Measurements from ENCODE around the gene SPACA4.

The SPACA4 gene

DNA sequence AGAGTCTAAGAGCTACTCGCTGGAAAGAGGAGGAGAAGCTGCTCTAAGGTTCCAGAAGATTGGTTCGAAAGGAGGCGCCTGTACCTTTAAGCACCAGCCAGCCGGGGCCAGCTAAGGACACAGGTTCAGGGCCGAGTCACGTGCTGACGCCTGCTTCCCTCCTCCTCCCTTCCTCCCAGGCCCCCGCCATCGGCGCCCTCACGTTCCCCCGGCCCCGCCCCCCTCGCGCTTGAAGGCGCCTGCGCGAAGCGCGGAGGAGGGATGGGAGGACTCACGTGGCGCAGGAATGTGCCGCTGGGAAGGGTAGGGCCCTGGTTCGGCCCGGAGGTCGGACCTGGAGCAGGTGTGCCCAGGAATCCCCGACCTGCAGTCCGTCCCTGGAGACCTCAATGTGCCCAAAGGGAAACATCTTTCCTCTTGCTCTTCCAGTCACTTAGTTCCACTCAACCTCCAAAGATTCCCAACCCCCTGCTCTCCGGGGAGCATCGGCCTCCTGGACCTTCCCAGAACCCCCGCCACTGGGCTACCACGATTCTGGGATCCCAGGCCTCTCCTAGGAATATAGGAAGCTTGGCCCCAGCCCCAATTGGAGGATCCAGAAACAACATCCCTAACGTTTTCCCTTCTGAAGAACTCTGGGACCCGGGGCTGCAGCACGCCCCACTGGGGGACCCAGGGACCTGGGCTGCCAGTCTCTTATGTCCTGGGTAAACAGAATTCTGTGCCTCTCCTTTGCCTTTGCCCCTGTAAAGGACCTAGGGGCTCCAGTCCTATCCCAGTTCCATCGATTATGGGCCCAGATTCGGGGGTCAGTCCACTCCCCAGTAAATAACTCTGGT, 28.1 kb downstream of the SPACA4 start:
- peak; percentile 89 to 94 for DNase-seq (ENCODE audit: low read depth in 2 of 2)

DNA sequence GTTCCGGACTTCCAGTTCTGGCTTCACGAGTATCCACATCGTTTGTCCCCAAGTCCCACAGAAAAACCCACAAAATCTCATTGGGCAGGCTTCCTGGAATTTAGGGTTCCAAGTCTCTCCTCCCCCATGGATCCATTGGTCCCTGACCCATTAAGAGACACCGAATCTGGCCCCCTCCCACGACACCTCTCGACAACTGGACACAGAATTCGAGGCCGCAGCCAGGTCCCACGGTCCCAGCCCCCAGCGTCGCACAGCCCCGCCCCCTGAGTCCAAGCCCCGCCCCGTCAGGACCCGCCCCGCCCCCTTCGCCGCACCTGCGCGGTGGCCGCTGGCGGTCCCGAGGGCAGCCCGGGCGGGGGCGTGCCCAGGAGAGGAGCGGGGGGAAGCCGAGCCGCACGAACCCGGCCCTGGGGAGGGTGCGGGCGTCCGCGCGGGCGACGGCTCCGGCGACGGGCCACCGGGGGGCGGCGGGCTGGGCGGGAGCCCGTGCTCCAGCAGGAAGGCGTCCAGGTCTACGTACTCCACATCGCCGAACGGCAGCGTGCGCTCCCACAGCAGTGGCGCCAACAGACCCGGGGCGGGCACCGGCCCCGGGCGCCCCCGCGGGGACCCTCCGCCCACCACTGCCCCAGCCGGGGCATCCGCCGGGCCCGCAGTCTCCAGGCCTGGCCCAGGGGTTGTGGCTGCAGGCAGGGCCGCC, 28.9 kb downstream of the SPACA4 start:
- DNase-seq (ENCODE audit: low read depth in 2 of 2) = peak; percentile 63 to 64

DNA sequence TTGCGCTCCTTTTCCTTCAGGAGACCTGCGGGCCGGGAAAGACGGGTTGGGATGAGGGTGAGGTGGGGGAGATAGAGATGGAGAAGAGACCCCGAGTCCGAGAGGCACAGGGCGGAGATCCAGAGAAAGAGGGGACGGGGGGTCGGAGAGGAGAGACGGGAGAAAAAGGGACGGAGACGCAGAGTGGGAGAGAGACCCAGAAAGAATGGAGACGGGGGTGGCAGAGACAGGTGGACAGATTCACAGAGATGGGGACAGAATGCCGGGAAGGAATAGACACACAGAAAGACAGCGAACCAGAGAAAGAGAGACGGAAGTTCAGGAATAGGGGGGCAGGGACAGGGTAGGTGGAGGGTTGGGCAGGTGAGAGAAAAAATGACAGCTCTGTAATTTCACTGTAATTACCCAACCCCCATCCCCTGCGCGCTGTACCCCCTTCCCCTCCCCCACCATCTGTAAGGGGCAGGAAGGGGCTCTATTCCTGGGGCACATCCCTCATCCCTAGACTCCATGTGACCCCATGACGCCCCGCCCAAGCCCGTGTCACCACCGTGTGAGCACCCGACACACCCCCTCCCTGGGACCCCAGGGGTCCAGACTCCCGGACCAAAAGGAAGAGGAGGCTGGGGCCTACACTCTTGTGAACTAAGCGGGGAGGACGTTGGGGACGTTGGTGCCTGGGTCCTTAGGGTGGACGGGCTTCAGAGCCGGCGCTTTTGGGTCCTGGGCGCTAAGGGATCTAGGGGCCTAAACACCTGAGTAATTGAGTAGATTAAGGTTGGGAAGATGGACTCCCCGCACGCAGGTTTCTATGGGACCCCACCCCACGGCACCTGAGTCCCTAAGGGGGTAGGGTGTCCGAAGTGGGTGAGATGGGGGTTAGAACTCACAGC, 29.7 kb downstream of the SPACA4 start:
- DNase-seq (ENCODE audit: low read depth in 2 of 2) = no peak

DNA sequence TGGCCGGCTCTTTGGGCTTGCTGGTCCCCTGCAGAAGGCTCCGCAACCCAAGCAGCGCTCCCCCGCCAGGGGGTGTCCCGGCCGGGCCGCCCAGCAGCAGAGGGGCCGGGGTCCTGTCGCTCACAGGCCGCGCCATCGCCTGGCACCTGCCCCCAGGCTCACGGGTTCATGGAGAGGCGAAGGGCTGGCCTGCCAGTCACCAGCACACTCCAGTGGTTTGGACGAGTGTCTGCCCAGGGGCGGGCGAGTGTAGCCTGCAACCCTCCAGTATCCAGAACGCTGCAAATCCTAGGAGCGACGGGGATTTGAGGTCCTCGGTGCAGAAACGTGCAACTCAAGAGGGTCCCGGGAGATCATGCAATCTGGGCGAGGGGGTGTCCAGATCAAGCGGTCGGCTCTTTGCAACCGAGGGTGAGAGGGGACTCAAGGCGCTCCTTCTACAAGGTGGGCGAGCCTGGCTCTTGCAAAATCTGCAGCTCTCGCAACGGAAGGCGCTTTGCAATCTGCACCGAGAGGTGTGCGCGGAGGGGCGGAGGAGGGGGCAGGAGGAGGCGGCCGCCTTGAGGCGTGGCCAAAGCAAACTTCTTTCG, 30.4 kb downstream of the SPACA4 start, which contains the start of gene DBP:
Gene DBP (minus strand): TSS at position 521 of the 590 bp plus-strand sequence. CDS start 385 bp downstream, at position 136.
- no peak for DNase-seq (ENCODE audit: low read depth in 2 of 2)

DNA sequence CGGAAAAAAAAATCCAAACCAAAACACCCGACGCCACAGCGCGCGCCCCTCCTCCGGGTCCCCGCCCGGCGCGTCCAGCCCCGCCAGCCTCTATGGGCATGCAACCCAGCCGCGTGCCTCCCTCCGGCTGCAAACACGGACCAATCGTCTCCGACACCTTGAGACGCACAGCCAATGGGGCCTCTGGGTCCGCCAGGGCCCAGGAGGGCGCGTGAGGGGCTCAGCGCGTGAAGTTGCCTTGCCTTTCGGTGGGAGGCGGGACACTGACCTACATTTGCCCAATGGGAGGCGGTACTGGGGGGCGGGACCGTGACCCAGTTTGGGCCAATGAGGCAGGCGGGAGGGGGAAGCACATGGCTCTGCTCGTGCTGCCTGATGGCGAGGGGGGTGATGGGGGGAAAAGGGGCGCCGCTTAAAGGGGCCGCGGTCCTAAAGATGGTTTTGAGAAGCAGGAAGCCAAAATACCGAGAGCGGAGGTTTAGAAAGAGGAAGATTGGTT, 31.0 kb downstream of the SPACA4 start:
- DNase-seq (ENCODE audit: low read depth in 2 of 2) = peak; percentile 97 to 98

DNA sequence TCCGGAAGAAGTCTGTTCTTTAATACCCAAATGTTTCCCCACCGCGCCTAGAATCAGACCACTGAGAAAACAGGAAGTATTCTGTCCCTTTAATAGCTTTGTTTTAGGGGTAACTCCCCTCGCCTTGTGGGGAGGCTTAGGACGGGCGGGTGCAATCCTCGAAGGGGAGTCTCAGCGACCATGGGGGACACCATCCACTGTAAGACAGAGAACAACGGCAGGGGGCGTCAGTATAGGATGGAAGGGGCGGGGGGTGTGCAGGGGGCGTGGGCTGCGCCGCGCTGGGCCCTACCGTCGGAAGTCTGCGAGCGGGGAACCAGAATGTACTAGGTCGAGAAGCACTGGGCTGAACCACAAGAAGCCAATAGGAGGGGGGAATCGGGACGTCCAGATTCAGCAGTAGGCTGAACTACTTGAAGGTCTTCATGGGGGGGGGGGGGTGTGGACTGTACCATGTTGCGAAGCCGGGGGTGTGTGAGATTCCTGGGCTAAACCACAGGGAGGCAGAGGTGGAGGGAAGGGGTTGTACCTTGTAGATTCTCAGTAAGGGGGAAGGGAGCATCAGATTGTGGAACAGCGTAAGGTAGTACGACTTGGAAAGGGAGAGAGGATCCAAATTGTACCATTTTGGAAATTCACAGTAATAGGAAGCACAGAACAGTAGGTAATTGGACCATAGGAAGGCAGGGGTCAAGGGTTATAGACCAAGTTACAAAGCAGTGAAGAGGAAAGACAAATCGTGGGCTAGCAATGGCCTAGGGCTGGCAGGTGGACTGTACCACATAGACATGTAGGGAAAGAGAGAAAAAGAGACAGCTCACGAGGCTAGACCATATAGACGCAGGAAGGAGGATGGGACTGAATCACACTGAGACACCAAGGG, 31.6 kb downstream of the SPACA4 start:
- peak; percentile 59 to 61 for DNase-seq (ENCODE audit: low read depth in 2 of 2)

DNA sequence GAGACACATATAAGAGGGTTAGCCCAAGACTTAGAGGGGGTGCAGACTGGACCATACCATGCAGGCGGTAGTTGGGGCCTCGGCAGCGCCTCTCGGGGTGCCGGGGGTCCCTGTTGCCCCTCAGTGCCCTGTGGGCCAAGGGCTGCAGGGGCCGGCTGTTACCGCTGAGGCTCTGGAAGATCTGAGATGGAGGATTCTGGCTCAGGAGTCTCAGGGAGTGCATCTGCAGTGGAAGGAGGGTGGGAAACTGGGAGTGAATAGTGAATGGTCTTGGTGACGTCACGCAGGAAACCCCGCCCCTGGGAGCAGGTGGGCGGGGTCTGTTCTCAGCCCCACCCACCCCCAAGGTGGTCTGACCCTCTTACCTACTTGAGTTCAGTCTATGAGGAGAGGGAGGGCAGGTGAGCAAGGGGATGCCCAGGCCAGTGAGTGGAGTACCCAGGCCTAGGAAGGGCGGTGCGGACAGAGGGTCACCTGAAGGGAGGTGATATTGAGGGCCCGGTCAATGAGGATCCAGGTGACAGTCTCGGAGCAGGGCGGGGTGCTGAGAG, 32.4 kb downstream of the SPACA4 start:
- DNase-seq (ENCODE audit: low read depth in 2 of 2) = no peak

DNA sequence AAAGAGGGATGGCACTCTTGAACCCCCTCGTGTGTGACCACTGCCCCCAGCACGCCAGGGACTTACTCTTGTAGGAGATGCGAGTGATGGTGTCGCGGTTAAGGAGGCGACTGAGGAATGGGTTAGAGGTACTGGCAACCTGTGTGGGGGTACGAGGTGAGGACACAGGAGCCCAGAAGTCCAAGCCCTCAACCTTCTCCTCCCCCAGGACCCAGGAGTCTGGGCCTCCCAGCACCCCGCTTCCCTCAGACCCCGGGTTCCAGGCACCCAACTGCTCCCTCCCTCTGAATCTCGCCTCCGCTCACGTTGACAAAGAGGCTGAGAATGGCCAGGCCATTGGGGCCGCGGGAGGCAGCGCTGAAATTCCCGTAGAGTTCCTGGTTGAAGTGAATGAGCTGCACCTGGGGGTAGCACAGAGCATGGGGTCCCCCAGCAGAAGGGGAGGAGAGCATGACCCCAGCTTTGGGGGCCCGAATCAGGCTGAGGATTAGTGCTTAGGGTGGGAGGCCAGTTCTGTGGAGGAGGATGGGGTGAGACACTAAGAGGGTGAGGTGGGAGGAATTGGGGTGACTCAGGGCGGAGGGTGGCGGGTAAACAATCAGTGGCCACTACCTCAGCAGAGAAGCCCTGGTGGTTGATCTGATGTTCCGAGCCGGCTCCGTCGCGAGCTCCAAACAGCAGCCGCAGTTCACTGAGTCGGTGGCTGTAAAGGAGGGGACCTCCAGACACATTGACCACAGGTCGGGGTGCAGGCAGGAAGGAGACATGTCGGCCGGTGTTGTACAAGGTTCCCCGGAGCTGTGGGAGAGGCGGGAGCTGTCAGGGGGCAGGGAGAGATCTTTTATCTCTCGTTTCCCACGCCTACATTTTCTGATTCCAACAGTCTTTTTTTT, 33.2 kb downstream of the SPACA4 start:
- no peak for DNase-seq (ENCODE audit: low read depth in 2 of 2)

DNA sequence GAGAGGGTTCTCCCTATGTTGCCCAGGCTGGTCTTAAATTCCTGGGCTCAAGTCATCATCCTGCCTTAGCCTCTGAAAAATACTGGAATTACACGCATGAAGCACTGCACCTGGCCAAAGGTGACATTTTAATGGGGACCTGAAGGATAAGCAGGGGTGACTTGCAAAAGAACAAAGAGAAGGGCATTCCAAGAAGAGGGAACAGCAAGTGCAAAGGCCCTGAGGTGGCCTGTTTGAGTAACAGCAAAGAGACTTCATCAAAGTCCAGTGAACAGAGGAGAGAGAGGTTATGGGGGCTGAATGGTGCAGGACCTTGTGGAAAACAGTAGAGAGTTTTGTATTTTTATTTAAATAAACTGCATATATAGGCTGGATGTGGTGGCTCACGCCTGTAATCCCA, 35.3 kb downstream of the SPACA4 start:
- no peak for DNase-seq (ENCODE audit: low read depth in 2 of 2)

DNA sequence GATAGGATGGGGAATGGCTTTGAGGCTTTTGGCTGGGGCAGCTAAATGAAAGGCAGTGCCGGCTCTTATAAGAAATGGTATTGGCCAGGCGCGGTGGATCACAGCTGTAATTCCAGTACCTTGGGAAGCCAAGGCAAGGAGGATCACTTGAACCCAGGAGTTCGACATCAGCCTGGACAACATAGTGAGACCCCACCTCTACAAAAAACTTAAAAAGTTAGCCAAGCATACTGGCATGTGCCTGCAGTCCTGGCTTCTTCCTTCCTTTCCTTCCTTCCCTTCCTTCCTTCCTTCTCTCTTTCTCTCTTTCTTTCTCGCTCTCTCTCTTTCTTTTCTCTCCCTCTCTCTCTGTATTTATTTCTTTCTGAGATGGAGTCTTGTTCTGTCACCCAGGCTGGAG, 36.3 kb downstream of the SPACA4 start:
- no peak for DNase-seq (ENCODE audit: low read depth in 2 of 2)

DNA sequence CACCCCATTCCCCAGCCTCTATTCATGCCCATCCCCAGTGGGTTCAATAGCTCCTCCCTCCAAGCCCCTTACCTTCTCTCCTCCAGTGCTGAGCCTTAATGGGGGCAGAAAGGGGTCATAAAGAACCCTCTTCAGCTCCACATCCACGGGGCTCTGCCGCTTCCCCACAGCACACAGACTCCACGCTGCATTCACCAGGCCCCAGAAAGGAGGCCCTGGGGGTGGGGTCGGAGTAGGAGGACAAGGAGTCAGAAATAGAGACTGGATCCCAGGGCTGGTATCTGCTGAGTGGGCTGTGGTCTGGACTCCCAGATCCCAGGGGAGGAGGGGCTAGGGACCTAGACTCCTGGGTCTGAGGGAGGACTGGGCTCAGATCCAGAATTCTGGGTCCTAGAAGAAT, 37.8 kb downstream of the SPACA4 start:
- DNase-seq (ENCODE audit: low read depth in 2 of 2) = no peak

DNA sequence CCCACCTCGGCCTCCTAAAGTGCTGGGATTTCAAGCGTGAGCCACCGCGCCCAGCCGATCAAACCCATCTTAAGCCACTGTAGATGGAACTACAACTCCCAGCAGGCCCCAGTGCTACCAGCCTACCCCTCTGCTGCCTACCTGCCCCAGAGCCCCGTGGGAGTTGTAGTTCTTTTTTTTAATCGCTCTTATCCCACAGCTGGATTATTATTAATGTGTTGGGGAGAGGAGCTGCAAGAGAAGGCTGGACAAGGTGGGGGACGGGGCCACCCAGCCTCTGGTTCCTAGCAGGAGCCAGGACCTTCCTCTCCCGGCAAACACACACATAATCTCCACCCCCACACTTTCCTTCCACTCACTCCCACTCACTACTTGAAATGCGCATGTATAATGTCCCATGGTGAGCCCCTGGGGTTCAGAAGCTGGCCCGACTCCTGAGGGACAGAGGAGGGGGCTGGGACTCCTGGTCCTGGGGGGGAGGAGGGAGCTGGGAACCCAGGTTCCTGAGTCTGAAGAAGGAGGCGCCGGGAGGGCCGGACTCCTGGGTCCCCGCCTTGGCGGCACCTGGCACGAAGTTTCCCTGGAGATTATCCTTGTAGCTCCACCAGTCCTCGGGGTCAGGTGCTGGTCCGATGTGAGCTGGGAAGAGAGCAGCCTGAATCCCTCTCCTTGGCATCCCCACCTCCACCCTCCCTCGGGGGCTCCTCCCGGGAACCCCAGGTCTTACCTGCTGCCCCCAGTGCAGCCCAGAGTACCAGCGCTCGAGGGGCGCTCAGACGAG, 38.5 kb downstream of the SPACA4 start:
- DNase-seq (ENCODE audit: low read depth in 2 of 2) = peak; percentile 57 to 65

DNA sequence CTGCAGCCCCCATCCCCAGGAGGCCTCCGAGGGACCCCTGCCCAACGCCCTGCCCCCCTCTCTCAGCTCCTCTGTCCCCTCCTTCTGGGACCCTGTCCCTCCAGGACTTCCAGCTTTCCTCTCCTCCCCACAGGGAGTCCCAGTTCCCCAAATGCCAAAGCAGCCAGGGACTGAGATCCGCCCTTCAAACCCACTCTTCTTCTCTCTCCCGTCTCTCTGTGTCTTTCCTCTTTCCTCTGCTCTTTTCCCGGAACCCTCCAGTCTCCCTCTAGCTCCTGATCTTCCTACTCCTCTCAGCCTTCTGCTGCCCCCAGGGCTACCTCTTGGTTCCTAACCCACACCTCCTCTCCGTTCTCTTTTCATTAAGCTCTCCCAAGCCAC, 39.1 kb downstream of the SPACA4 start:
- no peak for DNase-seq (ENCODE audit: low read depth in 2 of 2)

DNA sequence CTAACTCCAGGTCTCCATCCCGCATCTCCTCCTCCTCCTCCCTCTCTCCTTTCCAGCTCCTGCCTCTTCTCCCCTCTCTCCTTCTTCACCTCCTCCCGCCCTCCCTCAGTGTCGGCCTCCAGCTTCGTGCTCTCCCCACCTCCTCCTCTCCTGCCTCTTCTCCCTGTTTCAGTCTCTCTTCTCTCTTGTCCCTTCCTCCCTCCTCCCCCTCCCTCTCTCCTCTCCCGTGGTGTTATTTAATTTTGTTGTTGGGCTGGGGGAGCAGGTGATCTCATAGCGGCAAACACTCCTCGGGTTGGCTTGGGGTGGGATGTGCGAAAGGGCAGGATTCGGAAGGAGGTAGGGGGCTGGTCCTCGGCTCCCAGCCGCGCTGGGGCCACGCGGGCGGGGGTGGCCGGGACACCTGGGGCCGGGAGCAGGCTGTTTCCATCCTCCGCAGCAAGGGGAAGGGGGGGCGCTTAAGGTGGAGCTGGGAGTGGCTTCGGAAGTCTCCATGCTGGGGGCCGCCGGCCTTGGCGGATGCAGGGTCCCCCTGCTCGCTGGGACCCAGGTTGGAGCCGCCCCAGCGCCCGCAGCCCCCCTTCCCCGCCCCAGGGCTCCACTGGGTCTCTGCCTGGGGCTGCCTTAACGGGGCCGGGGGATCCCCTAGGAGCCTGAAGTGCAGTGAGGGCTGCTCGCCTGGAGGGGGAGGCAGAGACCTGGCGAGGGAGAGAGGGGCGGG, 39.6 kb downstream of the SPACA4 start, which contains the start of gene CA11:
Gene CA11 (minus strand): TSS at position 187 of the 721 bp plus-strand sequence. CDS start 555 bp downstream, outside the sequence.
- DNase-seq (ENCODE audit: low read depth in 2 of 2) = peak; percentile 82 to 90

DNA sequence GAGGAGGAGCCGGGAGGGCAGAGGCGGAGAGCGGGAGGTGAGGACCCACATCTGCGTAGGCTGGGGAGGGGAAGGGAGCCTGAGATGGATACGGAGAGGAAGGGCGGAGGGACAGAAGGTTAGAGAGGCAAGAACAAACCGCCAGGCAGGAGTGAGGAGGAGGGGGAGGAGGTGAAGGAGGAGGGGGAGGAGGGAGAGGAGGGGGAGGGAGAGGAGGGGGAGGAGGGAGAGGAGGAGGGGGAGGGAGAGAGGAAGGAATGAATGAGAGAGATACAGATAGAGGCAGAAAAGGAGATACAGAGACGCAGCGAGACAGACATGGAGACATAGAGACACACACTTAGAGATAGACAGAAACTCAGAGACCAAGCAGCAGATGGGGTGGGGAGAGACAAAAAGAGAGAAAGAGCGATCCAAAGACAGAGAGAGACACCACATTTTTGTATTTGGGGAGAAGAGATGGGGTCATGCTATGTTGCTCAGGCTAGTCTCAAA, 40.2 kb downstream of the SPACA4 start:
- no peak for DNase-seq (ENCODE audit: low read depth in 2 of 2)

DNA sequence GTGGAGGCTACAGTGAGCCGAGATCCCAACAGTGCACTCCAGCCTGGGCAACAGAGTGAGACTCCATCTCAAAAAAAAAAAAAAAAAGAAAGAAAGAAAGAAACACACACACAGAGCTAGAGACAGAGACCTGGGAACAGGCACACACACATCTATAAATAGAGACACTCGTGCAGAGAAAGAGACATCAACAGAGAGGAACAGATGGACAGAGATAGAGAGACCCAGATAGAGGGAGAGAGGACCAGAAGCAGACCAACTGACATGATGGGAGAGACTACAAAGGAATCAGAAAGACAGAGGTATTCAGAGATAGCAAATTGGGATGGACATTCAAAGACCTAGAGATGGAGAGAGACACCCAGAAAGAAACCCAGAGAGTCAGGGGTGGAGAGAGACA, 41.6 kb downstream of the SPACA4 start:
- no peak for DNase-seq (ENCODE audit: low read depth in 2 of 2)

DNA sequence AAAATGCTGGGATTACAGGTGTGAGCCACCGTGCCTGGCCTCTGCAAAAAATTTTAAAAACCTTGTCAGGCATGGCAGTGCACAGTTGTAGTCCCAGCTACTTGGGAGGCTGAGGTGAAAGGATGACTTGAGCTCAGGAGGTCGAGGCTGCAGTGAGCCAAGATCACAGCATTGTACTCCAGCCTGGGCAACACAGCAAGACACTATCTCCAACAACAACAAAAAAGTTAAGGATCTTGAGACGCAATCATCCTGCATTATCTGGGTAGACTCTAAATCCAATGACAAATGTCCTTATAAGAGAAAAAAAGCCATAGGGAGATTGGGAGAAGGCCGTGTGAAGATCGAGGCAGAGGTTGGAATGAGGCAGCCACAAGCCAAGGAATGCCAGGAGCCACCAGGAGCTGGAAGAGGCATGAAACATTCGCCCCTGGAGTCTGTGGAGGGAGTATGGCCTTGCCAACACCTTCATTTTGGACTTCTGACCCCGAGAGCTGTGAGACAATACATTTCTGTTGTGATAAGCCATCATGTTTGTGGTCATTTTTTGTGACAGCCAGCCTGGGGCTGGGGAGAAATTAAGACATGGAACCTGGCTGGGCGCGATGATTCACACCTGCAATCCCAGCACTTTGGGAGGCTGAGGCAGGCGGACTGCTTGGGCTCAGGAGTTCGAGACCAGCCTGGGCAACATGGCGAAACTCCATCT, 44.6 kb downstream of the SPACA4 start:
- DNase-seq (ENCODE audit: low read depth in 2 of 2) = no peak
